ENCODE results near the gene GNAQ. TPM values are rescaled to one million over a fixed set of nuclear protein-coding genes. Genes with fewer than 3 reads are reported as not detected.

Gene GNAQ
- total and polyA plus RNA-seq, 2 donors (not counting 1 experiment from before 2014, with no cell fraction given): 30.4 to 74.3 TPM

DNA sequence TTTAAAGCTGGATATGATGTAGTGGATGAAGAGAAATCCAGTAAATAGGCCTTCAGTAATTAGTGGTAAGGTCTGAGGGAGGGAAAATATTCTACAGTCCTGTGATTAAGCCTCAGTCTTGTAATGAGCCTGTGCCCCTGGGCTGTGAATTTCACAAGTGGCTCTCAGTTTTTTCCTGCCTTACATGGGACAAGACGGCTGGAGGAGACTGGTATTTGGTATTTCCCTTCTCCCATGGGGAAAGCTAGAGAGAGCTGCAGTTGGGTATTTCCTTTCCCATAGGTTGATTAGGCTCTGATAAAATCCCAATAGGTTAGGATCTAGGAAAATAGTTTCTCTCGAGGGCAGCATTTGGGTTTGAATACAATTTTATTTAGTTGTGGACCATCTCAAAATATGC, 321.3 kb downstream of the GNAQ start:
- H3K79me2 ChIP-seq (ENCODE audit: control insufficient read depth, insufficient read depth, low read length): no peaks in the 10 kb centered on the region
- H2AFZ ChIP-seq (ENCODE audit: low read length): no peak overlapping the region
- H3K4me3 ChIP-seq (replicated peaks in 1 of 4; ENCODE audit: control extremely low read depth in 1 of 4, insufficient read depth in 1 of 4, low read depth in 3 of 4, low read length in 4 of 4): no peak overlapping the region
- peaks cover 26% of the 10 kb centered on the region for H3K4me1 ChIP-seq (ENCODE audit: control insufficient read depth, extremely low read depth, insufficient read depth, low read length)
- no peak overlapping the region for H3K27ac ChIP-seq (ENCODE audit: insufficient read depth, low read length)
- H3K9me3 ChIP-seq (ENCODE audit: control insufficient read depth, insufficient read depth, low read depth, low read length): no peaks in the 10 kb centered on the region
- no peaks in the 10 kb centered on the region for H4K20me1 ChIP-seq (ENCODE audit: control insufficient read depth, extremely low read depth, insufficient read depth, low read length)
- H3K9ac ChIP-seq (ENCODE audit: insufficient read depth, low read length): no peak overlapping the region
- no peak overlapping the region for H3K4me2 ChIP-seq (ENCODE audit: extremely low read depth, insufficient read depth, low read length)
- H3K36me3 ChIP-seq (ENCODE audit: control insufficient read depth, insufficient read depth, low read length): no peaks in the 10 kb centered on the region
- H3K27me3 ChIP-seq (ENCODE audit: control insufficient read depth, insufficient read depth, low read length): no peaks in the 10 kb centered on the region
- no peak for DNase-seq (ENCODE audit: low read depth in 2 of 2)
- no peak for TF ChIP-seq EZH2 (IDR thresholded peaks at IDR 0.05; ENCODE audit: low read length, missing control alignments)
- TF ChIP-seq, protein P1, sequence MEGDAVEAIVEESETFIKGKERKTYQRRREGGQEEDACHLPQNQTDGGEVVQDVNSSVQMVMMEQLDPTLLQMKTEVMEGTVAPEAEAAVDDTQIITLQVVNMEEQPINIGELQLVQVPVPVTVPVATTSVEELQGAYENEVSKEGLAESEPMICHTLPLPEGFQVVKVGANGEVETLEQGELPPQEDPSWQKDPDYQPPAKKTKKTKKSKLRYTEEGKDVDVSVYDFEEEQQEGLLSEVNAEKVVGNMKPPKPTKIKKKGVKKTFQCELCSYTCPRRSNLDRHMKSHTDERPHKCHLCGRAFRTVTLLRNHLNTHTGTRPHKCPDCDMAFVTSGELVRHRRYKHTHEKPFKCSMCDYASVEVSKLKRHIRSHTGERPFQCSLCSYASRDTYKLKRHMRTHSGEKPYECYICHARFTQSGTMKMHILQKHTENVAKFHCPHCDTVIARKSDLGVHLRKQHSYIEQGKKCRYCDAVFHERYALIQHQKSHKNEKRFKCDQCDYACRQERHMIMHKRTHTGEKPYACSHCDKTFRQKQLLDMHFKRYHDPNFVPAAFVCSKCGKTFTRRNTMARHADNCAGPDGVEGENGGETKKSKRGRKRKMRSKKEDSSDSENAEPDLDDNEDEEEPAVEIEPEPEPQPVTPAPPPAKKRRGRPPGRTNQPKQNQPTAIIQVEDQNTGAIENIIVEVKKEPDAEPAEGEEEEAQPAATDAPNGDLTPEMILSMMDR (conservative IDR thresholded peaks at IDR 0.05 in 1 of 2, IDR thresholded peaks at IDR 0.05 in 1 of 2; ENCODE audit: low read depth in 1 of 2, low read length in 2 of 2): no peak

DNA sequence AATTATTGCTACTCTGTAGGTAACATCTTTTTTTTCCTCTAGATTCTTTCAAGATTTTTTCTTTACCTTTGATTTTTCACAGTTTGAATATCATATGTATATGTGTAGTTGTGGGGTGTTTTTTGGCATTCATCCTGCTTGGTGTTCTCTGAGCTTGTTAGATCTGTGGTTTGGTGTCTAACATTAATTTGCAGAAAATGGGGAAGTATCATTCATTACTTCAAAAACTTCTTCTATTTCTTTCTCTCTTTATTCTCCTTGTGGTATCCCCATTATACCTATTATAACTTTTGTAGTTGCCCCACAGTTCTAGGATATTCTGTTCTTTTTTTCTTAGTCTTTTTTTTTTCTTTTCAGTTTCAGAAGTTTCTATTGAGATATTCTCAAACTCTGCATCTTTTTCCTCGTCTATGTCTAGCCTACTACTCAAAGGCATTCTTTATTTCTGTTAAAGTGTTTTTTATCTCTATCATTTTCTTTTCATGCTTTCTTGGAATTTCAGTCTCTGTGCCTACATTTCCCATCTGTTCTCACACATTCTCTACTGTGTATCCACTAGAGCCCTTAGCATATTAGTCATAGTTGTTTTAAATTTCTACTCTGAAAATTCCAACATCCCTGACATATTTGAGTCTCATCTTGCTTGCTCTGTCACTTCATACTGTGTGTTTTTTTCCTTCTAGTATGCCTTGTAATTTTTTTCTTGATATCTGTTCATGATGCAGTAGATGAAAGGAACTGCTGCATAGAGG, 323.4 kb downstream of the GNAQ start:
- H3K27me3 ChIP-seq (ENCODE audit: control insufficient read depth, insufficient read depth, low read length): no peaks in the 10 kb centered on the region
- no peak overlapping the region for H3K4me3 ChIP-seq (replicated peaks in 1 of 4; ENCODE audit: control extremely low read depth in 1 of 4, insufficient read depth in 1 of 4, low read depth in 3 of 4, low read length in 4 of 4)
- no peak overlapping the region for H3K9ac ChIP-seq (ENCODE audit: insufficient read depth, low read length)
- no peak overlapping the region for H2AFZ ChIP-seq (ENCODE audit: low read length)
- no peaks in the 10 kb centered on the region for H3K9me3 ChIP-seq (ENCODE audit: control insufficient read depth, insufficient read depth, low read depth, low read length)
- H4K20me1 ChIP-seq (ENCODE audit: control insufficient read depth, extremely low read depth, insufficient read depth, low read length): no peaks in the 10 kb centered on the region
- H3K36me3 ChIP-seq (ENCODE audit: control insufficient read depth, insufficient read depth, low read length): no peaks in the 10 kb centered on the region
- no peaks in the 10 kb centered on the region for H3K79me2 ChIP-seq (ENCODE audit: control insufficient read depth, insufficient read depth, low read length)
- TF ChIP-seq, protein P1 (conservative IDR thresholded peaks at IDR 0.05 in 1 of 2, IDR thresholded peaks at IDR 0.05 in 1 of 2; ENCODE audit: low read depth in 1 of 2, low read length in 2 of 2): no peak
- TF ChIP-seq EZH2 (IDR thresholded peaks at IDR 0.05; ENCODE audit: low read length, missing control alignments): no peak
- peak overlapping the region; percentile 52 for H3K27ac ChIP-seq (ENCODE audit: insufficient read depth, low read length)
- DNase-seq (ENCODE audit: low read depth in 2 of 2): peak; percentile 44 to 87
- peaks cover 13% of the 10 kb centered on the region for H3K4me1 ChIP-seq (ENCODE audit: control insufficient read depth, extremely low read depth, insufficient read depth, low read length)
- H3K4me2 ChIP-seq (ENCODE audit: extremely low read depth, insufficient read depth, low read length): peak overlapping the region; percentile 44

DNA sequence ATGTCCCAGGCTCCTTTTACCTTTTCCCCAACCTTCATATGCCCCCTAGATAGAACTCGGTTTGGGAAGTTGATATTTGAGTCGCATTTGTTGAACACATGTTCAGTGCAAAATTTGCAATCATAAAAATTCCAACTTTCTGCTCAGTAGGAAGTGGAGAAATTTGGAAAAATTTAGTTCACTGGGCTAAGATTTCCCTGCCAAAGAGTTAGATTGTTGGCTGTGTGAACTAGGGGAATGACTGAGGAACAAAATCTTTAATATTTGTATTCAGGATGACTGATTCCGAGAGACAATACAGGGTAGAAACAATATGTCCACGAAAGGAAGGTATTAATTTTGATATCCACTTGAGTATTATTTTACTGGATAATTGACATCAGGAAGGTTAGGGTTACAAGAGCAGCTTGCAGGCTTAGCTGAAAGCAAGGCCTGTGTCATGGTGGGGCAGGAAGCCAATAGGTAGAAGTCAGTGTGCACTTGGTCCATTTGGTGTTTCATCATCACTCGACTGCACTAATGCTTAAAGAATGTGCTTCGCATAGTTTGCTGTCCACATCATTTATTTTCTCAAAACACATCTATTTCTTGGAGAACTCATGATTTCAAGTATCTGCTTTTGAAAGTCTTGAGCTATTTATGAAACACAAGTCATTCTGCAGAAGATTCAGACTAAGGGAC, 324.1 kb downstream of the GNAQ start:
- Histone ChIP-seq H3K4me1 (ENCODE audit: control insufficient read depth, extremely low read depth, insufficient read depth, low read length) (peaks cover 10% of the 10 kb centered on the region), H3K27me3 (ENCODE audit: control insufficient read depth, insufficient read depth, low read length) (no peaks in the 10 kb centered on the region), H3K36me3 (ENCODE audit: control insufficient read depth, insufficient read depth, low read length) (no peaks in the 10 kb centered on the region), H3K4me3 (replicated peaks in 1 of 4; ENCODE audit: control extremely low read depth in 1 of 4, insufficient read depth in 1 of 4, low read depth in 3 of 4, low read length in 4 of 4) (no peak overlapping the region), H3K9me3 (ENCODE audit: control insufficient read depth, insufficient read depth, low read depth, low read length) (no peaks in the 10 kb centered on the region), H2AFZ (ENCODE audit: low read length) (no peak overlapping the region), H3K79me2 (ENCODE audit: control insufficient read depth, insufficient read depth, low read length) (no peaks in the 10 kb centered on the region), H3K4me2 (ENCODE audit: extremely low read depth, insufficient read depth, low read length) (peak overlapping the region; percentile 44), H3K9ac (ENCODE audit: insufficient read depth, low read length) (no peak overlapping the region), H3K27ac (ENCODE audit: insufficient read depth, low read length) (peak overlapping the region; percentile 52), H4K20me1 (ENCODE audit: control insufficient read depth, extremely low read depth, insufficient read depth, low read length) (no peaks in the 10 kb centered on the region)
- TF ChIP-seq, protein P1 (conservative IDR thresholded peaks at IDR 0.05 in 1 of 2, IDR thresholded peaks at IDR 0.05 in 1 of 2; ENCODE audit: low read depth in 1 of 2, low read length in 2 of 2): no peak
- no peak for TF ChIP-seq EZH2 (IDR thresholded peaks at IDR 0.05; ENCODE audit: low read length, missing control alignments)
- peak; percentile 98 to 100 for DNase-seq (ENCODE audit: low read depth in 2 of 2)

Measured in fibroblast of lung (primary cell).